SH-SY5Y (cell line): ENCODE measurements around the gene INAVA.

Source experiments
- GATA2 ChIP-seq: IDR thresholded peaks from 2 replicates; pipeline ENCODE4 v1.6.1; 2011; ENCODE audit warnings: mild to moderate bottlenecking, low read depth, low read length
- GATA3 ChIP-seq: IDR thresholded peaks from 2 replicates; pipeline ENCODE4 v1.6.1; 2011; ENCODE audit warnings: low read depth, mild to moderate bottlenecking, low read length, moderate library complexity

GRCh38 chr1:200877010-200877409 is 17.7 kb upstream of the INAVA start:
- TF ChIP-seq GATA2, result no peak
- no peak for TF ChIP-seq GATA3
